Measurements from ENCODE around the gene BMP6. TPM values are rescaled to one million over a fixed set of nuclear protein-coding genes. Genes with fewer than 3 reads are reported as not detected.

BMP6 gene
- polyA plus RNA-seq, 3 donors: not detected

DNA sequence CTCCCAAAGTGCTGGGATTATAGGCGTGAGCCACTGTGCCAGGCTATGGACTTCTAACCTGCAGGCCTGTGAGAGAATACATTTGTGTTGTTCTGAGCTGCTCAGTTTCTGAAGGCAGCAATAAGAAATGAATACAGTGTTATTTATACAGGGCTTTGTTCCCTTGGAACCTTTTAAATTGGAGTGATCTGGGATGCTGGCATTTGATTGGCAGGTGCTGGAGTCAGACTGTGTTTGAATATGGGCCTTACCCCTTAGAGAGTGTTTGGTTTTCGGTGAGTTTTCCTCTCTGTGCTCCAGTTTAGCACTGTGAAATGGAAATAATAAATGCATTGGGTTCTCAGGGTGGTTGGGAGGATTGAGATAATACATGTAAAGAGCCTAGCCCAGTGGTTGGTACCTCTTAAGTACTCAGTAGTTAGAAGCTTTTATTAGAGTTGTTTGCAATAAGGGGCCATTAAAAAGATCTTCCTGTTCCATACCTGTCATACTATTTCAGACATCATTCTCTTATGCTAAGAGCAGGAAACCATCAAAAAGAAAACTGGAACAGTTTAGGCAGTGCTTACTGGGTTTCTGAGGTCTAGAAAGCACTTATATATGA is 22.1 kb downstream of the BMP6 start:
- Histone ChIP-seq H3K4me1 (ENCODE audit: control insufficient read depth in 1 of 2, insufficient read depth in 2 of 2, low read length in 2 of 2) (no peaks in the 10 kb centered on the region), H3K4me2 (replicated peaks; ENCODE audit: extremely low read depth, low read length, poor library complexity, severe bottlenecking) (no peak overlapping the region), H3K79me2 (ENCODE audit: insufficient read depth, low read length) (no peaks in the 10 kb centered on the region), H3K4me3 (replicated peaks in 1 of 3; ENCODE audit: low read depth in 2 of 3, low read length in 3 of 3) (no peak overlapping the region), H3K27me3 (ENCODE audit: control insufficient read depth in 2 of 2, insufficient read depth in 2 of 2, low read length in 2 of 2) (peaks cover 0 to 2% of the 10 kb centered on the region in 2 donors), H3K27ac (ENCODE audit: low read depth in 1 of 2, low read length in 2 of 2) (no peak overlapping the region), H4K20me1 (ENCODE audit: insufficient read depth, low read length) (no peaks in the 10 kb centered on the region), H3K9me3 (replicated peaks in 1 of 2; ENCODE audit: control insufficient read depth in 1 of 2, insufficient read depth in 1 of 2, low read length in 2 of 2) (no peaks in the 10 kb centered on the region), H3K36me3 (replicated peaks in 1 of 2; ENCODE audit: control insufficient read depth in 1 of 2, insufficient read depth in 2 of 2, low read length in 2 of 2) (no peaks in the 10 kb centered on the region), H3K9ac (ENCODE audit: insufficient read depth, low read length, poor library complexity, severe bottlenecking) (no peak overlapping the region), H2AFZ (ENCODE audit: insufficient read depth, low read depth, low read length, poor library complexity, severe bottlenecking) (no peak overlapping the region)
- no peak overlapping the region for H3K27ac Mint-ChIP-seq
- no CpG with 5 or more reads among the region's 2 CpGs for WGBS (ENCODE audit: insufficient coverage)
- H3K9me3 Mint-ChIP-seq: peaks cover 0 to 2% (median 0%) of the 10 kb centered on the region in 7 donors
- H3K27me3 Mint-ChIP-seq (ENCODE audit: low read depth in 3 of 3): peaks cover 3 to 4% (median 3%) of the 10 kb centered on the region in 3 donors
- intact Hi-C loops (cut with micrococcal nuclease): no loop called here
- no peak for DNase-seq
- peaks cover 3% of the 10 kb centered on the region for H3K4me1 Mint-ChIP-seq
- no peak overlapping the region for H3K4me3 Mint-ChIP-seq
- TF ChIP-seq, protein P1, sequence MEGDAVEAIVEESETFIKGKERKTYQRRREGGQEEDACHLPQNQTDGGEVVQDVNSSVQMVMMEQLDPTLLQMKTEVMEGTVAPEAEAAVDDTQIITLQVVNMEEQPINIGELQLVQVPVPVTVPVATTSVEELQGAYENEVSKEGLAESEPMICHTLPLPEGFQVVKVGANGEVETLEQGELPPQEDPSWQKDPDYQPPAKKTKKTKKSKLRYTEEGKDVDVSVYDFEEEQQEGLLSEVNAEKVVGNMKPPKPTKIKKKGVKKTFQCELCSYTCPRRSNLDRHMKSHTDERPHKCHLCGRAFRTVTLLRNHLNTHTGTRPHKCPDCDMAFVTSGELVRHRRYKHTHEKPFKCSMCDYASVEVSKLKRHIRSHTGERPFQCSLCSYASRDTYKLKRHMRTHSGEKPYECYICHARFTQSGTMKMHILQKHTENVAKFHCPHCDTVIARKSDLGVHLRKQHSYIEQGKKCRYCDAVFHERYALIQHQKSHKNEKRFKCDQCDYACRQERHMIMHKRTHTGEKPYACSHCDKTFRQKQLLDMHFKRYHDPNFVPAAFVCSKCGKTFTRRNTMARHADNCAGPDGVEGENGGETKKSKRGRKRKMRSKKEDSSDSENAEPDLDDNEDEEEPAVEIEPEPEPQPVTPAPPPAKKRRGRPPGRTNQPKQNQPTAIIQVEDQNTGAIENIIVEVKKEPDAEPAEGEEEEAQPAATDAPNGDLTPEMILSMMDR (IDR thresholded peaks at IDR 0.05): no peak
- no peaks in the 10 kb centered on the region for H3K36me3 Mint-ChIP-seq

DNA sequence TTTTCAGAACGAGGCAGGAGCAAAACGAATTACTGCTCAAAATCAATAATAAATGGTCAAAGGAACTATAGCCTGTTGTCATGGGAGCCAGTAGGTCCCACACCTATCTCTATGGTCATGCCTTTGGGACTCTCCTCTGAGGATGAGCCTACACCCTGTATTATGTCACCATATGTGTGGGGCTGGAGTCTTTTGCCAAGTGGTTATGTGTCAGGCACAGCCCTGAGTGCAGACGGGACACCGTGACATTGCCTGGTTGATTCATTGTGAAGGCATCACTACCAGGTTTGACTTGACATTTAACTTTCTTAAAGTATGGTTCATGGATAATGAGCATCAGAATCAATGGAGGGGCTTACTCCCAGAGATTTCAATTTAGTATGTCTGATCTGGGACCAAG is 23.6 kb downstream of the BMP6 start:
- 100% methylated on average over 2 of the region's 4 CpGs for WGBS (ENCODE audit: insufficient coverage)
- no peaks in the 10 kb centered on the region for H3K36me3 Mint-ChIP-seq
- TF ChIP-seq, protein P1 (IDR thresholded peaks at IDR 0.05): no peak
- H3K27me3 Mint-ChIP-seq (ENCODE audit: low read depth in 3 of 3): peaks cover 3 to 6% (median 4%) of the 10 kb centered on the region in 3 donors
- H3K36me3 ChIP-seq (replicated peaks in 1 of 2; ENCODE audit: control insufficient read depth in 1 of 2, insufficient read depth in 2 of 2, low read length in 2 of 2): no peaks in the 10 kb centered on the region
- H3K9ac ChIP-seq (ENCODE audit: insufficient read depth, low read length, poor library complexity, severe bottlenecking): no peak overlapping the region
- no peak overlapping the region for H3K4me2 ChIP-seq (replicated peaks; ENCODE audit: extremely low read depth, low read length, poor library complexity, severe bottlenecking)
- no peak overlapping the region for H3K4me3 Mint-ChIP-seq
- H3K4me3 ChIP-seq (replicated peaks in 1 of 3; ENCODE audit: low read depth in 2 of 3, low read length in 3 of 3): no peak overlapping the region
- H3K27ac Mint-ChIP-seq: no peak overlapping the region
- no peaks in the 10 kb centered on the region for H3K9me3 ChIP-seq (replicated peaks in 1 of 2; ENCODE audit: control insufficient read depth in 1 of 2, insufficient read depth in 1 of 2, low read length in 2 of 2)
- intact Hi-C loops (cut with micrococcal nuclease): no loop called here
- no peaks in the 10 kb centered on the region for H3K79me2 ChIP-seq (ENCODE audit: insufficient read depth, low read length)
- no peaks in the 10 kb centered on the region for H4K20me1 ChIP-seq (ENCODE audit: insufficient read depth, low read length)
- peaks cover 3% of the 10 kb centered on the region for H3K4me1 Mint-ChIP-seq
- H2AFZ ChIP-seq (ENCODE audit: insufficient read depth, low read depth, low read length, poor library complexity, severe bottlenecking): no peak overlapping the region
- DNase-seq: no peak
- H3K9me3 Mint-ChIP-seq: peaks cover 0 to 4% (median 0%) of the 10 kb centered on the region in 7 donors
- H3K4me1 ChIP-seq (ENCODE audit: control insufficient read depth in 1 of 2, insufficient read depth in 2 of 2, low read length in 2 of 2): no peaks in the 10 kb centered on the region
- no peaks in the 10 kb centered on the region for H3K27me3 ChIP-seq (ENCODE audit: control insufficient read depth in 2 of 2, insufficient read depth in 2 of 2, low read length in 2 of 2)
- no peak overlapping the region for H3K27ac ChIP-seq (ENCODE audit: low read depth in 1 of 2, low read length in 2 of 2)

Data from CD14-positive monocyte (primary cell).